ENCODE measurements around the gene ACOD1.
A peak's percentile ranks its signal among the peaks of the same experiment; 100 is the strongest.

ACOD1 gene

GRCh38 chr13:76921516-76921915 is 26.8 kb upstream of the ACOD1 start:
- peak; percentile 58 for DNase-seq (ENCODE audit: low read depth)
- TF ChIP-seq, protein P1, sequence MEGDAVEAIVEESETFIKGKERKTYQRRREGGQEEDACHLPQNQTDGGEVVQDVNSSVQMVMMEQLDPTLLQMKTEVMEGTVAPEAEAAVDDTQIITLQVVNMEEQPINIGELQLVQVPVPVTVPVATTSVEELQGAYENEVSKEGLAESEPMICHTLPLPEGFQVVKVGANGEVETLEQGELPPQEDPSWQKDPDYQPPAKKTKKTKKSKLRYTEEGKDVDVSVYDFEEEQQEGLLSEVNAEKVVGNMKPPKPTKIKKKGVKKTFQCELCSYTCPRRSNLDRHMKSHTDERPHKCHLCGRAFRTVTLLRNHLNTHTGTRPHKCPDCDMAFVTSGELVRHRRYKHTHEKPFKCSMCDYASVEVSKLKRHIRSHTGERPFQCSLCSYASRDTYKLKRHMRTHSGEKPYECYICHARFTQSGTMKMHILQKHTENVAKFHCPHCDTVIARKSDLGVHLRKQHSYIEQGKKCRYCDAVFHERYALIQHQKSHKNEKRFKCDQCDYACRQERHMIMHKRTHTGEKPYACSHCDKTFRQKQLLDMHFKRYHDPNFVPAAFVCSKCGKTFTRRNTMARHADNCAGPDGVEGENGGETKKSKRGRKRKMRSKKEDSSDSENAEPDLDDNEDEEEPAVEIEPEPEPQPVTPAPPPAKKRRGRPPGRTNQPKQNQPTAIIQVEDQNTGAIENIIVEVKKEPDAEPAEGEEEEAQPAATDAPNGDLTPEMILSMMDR (IDR thresholded peaks at IDR 0.05; ENCODE audit: low read length, missing control alignments) = no peak
- no peak overlapping the region for H3K4me3 ChIP-seq (replicated peaks; ENCODE audit: low read depth, low read length)

GRCh38 chr13:76925115-76925514 is 23.2 kb upstream of the ACOD1 start:
- H3K4me3 ChIP-seq (replicated peaks; ENCODE audit: low read depth, low read length) = no peak overlapping the region
- TF ChIP-seq, protein P1 (IDR thresholded peaks at IDR 0.05; ENCODE audit: low read length, missing control alignments) = no peak
- no peak for DNase-seq (ENCODE audit: low read depth)

DNA sequence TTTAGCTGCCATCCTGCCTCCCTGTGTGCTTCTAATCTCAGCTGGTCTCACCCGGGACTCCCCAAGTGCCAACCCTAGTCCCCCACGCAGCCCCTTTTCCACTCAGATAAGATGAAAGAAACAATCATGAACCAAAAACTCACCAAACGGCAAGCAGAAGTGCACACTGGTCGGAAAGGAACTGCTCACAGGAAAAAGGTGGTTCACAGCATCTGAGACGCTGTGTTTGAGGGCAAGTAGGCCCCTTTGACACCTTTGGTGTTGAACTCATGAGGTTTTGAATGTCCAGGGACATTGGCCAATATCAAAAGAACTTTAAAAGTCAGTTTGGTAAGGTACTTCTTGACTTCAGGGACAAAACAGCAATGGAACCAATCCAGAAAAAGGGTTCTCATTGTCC is 20.4 kb upstream of the ACOD1 start:
- DNase-seq (ENCODE audit: low read depth) = no peak
- TF ChIP-seq, protein P1 (IDR thresholded peaks at IDR 0.05; ENCODE audit: low read length, missing control alignments) = no peak
- no peak overlapping the region for H3K4me3 ChIP-seq (replicated peaks; ENCODE audit: low read depth, low read length)

DNA sequence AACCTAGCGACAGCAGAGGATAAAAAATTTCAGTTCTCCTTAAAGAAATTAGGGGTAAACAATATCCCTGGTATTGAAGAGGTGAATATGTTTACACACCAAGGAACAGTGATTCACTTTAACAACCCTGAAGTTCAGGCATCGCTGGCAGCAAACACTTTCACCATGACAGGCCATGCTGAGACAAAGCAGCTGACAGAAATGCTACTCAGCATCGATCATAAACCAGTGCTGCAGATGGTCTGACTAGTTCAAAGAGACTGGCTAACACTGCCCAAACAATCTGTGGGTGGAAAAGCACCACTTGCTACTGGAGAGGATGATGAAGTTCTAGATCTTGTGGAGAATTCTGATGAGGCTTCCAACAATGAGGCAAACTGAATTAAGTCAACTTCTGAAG is 19.9 kb upstream of the ACOD1 start:
- TF ChIP-seq, protein P1 (IDR thresholded peaks at IDR 0.05; ENCODE audit: low read length, missing control alignments) = no peak
- no peak for DNase-seq (ENCODE audit: low read depth)
- no peak overlapping the region for H3K4me3 ChIP-seq (replicated peaks; ENCODE audit: low read depth, low read length)

DNA sequence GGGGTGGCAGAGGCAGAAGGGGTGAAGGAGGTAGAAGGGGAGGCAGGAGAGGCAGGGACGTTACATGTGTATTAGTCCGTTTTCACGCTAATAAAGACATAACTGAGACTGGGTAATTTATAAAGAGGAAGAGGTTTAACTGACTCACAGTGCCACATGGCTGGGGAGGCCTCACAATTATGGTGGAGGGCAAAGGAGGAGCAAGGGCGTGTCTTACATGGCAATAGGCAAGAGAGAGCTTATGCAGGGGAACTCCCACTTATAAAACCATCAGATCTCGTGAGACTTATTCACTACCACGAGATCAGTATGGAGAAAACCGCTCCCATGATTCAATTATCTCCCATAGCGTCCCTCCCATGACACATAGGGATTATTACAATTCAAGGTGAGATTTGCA is 19.0 kb upstream of the ACOD1 start:
- H3K4me3 ChIP-seq (replicated peaks; ENCODE audit: low read depth, low read length) = no peak overlapping the region
- TF ChIP-seq, protein P1 (IDR thresholded peaks at IDR 0.05; ENCODE audit: low read length, missing control alignments) = no peak
- DNase-seq (ENCODE audit: low read depth) = no peak

- TF ChIP-seq, protein P1 (IDR thresholded peaks at IDR 0.05; ENCODE audit: low read length, missing control alignments) = no peak
- no peak for DNase-seq (ENCODE audit: low read depth)
- H3K4me3 ChIP-seq (replicated peaks; ENCODE audit: low read depth, low read length) = no peak overlapping the region
Observed at GRCh38 chr13:76929851-76930374, 18.4 kb upstream of the ACOD1 start.

- TF ChIP-seq, protein P1 (IDR thresholded peaks at IDR 0.05; ENCODE audit: low read length, missing control alignments) = no peak
- DNase-seq (ENCODE audit: low read depth) = no peak
- no peak overlapping the region for H3K4me3 ChIP-seq (replicated peaks; ENCODE audit: low read depth, low read length)
Observed at GRCh38 chr13:76932076-76932475, 16.2 kb upstream of the ACOD1 start.
